H9 (cell line): ENCODE results near the gene RMND5B. TPM values are rescaled to one million over a fixed set of nuclear protein-coding genes. Genes with fewer than 3 reads are reported as not detected.

Source experiments
- DNase-seq: peaks from one replicate; pipeline ENCODE4 v3.0.0-alpha.2; 2017
- H2AFZ ChIP-seq: one replicate; pipeline ENCODE4 v1.6.1; 2013; ENCODE audit warnings: mild to moderate bottlenecking, low read length, control low read depth, moderate library complexity
- H2AK5ac ChIP-seq: 2 replicates; pipeline ENCODE4 v1.6.1; 2013; ENCODE audit warnings: low read length, control low read depth, mixed read lengths; ENCODE audit not compliant: insufficient read length
- H2BK120ac ChIP-seq: one replicate; pipeline ENCODE4 v1.6.1; 2013; ENCODE audit warnings: low read depth, mild to moderate bottlenecking, low read length, control low read depth, inconsistent platforms; ENCODE audit not compliant: poor library complexity, severe bottlenecking
- H2BK12ac ChIP-seq: 2 replicates; pipeline ENCODE4 v1.6.1; 2013; ENCODE audit warnings: low read length, control low read depth, mixed read lengths, low read depth; ENCODE audit not compliant: insufficient read length
- H2BK15ac ChIP-seq: 2 replicates; pipeline ENCODE4 v1.6.1; 2013; ENCODE audit warnings: low read depth, low read length, control low read depth
- H2BK20ac ChIP-seq: one replicate; pipeline ENCODE4 v1.6.1; 2013; ENCODE audit warnings: low read depth, mild to moderate bottlenecking, low read length, control low read depth, inconsistent platforms; ENCODE audit not compliant: poor library complexity, severe bottlenecking
- H2BK5ac ChIP-seq: 2 replicates; pipeline ENCODE4 v1.6.1; 2013; ENCODE audit warnings: low read length, control low read depth, mixed read lengths; ENCODE audit not compliant: insufficient read length
- H3K14ac ChIP-seq: 2 replicates; pipeline ENCODE4 v1.6.1; 2013; ENCODE audit warnings: low read length, control low read depth; ENCODE audit not compliant: insufficient read depth
- H3K18ac ChIP-seq: 2 replicates; pipeline ENCODE4 v1.6.1; 2013; ENCODE audit warnings: low read depth, mild to moderate bottlenecking, mixed read lengths, low read length, control low read depth; ENCODE audit not compliant: insufficient read length
- H3K23ac ChIP-seq: 2 replicates; pipeline ENCODE4 v1.6.1; 2013; ENCODE audit warnings: low read length, control low read depth, mixed read lengths, low read depth; ENCODE audit not compliant: insufficient read length
- H3K23me2 ChIP-seq: 2 replicates; pipeline ENCODE4 v1.6.1; 2013; ENCODE audit warnings: low read depth, mild to moderate bottlenecking, mixed read lengths, low read length, control low read depth; ENCODE audit not compliant: insufficient read length, poor library complexity, severe bottlenecking
- H3K27ac ChIP-seq: 2 replicates; pipeline ENCODE4 v1.5.1; 2013; ENCODE audit warnings: low read length, control low read depth, mixed read lengths, low read depth; ENCODE audit not compliant: insufficient read length
- H3K27me3 ChIP-seq: 2 replicates; pipeline ENCODE4 v1.6.1; 2013; ENCODE audit warnings: low read length, control low read depth, inconsistent platforms; ENCODE audit not compliant: insufficient read depth
- H3K4ac ChIP-seq: 2 replicates; pipeline ENCODE4 v1.6.1; 2013; ENCODE audit warnings: low read depth, mild to moderate bottlenecking, control low read depth, inconsistent platforms, low read length, moderate library complexity
- H3K4me1 ChIP-seq: 2 replicates; pipeline ENCODE4 v1.6.1; 2013; ENCODE audit warnings: low read length, control low read depth, inconsistent platforms; ENCODE audit not compliant: insufficient read depth
- H3K4me2 ChIP-seq: 2 replicates; pipeline ENCODE4 v1.6.1; 2013; ENCODE audit warnings: low read length, control low read depth, mixed read lengths; ENCODE audit not compliant: insufficient read length, insufficient read depth
- H3K56ac ChIP-seq: 2 replicates; pipeline ENCODE4 v1.6.1; 2013; ENCODE audit warnings: low read depth, mild to moderate bottlenecking, mixed read lengths, low read length, control low read depth; ENCODE audit not compliant: insufficient read length
- H3K79me1 ChIP-seq: 2 replicates; pipeline ENCODE4 v1.6.1; 2013; ENCODE audit warnings: low read depth, mild to moderate bottlenecking, moderate library complexity, low read length, control low read depth, inconsistent platforms; ENCODE audit not compliant: insufficient read depth, poor library complexity, severe bottlenecking
- H3K79me2 ChIP-seq: 2 replicates; pipeline ENCODE4 v1.6.1; 2013; ENCODE audit warnings: low read length, control low read depth, inconsistent platforms; ENCODE audit not compliant: insufficient read depth
- H3K9ac ChIP-seq: 2 replicates; pipeline ENCODE4 v1.6.1; 2013; ENCODE audit warnings: low read length, control low read depth, mixed read lengths; ENCODE audit not compliant: insufficient read length; ENCODE audit errors: extremely low read depth
- H3K9me3 ChIP-seq: one replicate; pipeline ENCODE4 v1.6.1; 2013; ENCODE audit warnings: low read depth, low read length, inconsistent platforms; ENCODE audit not compliant: control insufficient read depth
- H3T11ph ChIP-seq: one replicate; pipeline ENCODE4 v1.6.1; 2013; ENCODE audit warnings: mild to moderate bottlenecking, low read length, control low read depth, inconsistent platforms
- H4K20me1 ChIP-seq: one replicate; pipeline ENCODE4 v1.6.1; 2013; ENCODE audit not compliant: control insufficient read depth, insufficient read length, insufficient read depth
- H4K5ac ChIP-seq: 2 replicates; pipeline ENCODE4 v1.6.1; 2013; ENCODE audit warnings: low read depth, mild to moderate bottlenecking, mixed read lengths, low read length, control low read depth; ENCODE audit not compliant: insufficient read length
- H4K8ac ChIP-seq: replicated peaks from 2 replicates; pipeline ENCODE4 v1.6.1; 2013; ENCODE audit warnings: low read length, control low read depth, mixed read lengths, low read depth; ENCODE audit not compliant: insufficient read length
- H4K91ac ChIP-seq: 2 replicates; pipeline ENCODE4 v1.6.1; 2013; ENCODE audit warnings: low read depth, mild to moderate bottlenecking, moderate library complexity, mixed read lengths, low read length, control low read depth; ENCODE audit not compliant: insufficient read length
- H3K27ac Mint-ChIP-seq, 3 experiments: 2 replicates in 2 of 3; 3 replicates in 1 of 3; pipeline ENCODE4 v1.8.0; 2020 to 2021; ENCODE audit warnings: mixed read lengths in 3 of 3, mild to moderate bottlenecking in 1 of 3, moderate library complexity in 1 of 3
- H3K27me3 Mint-ChIP-seq: 2 replicates; pipeline ENCODE4 v1.8.0; 2021; ENCODE audit warnings: low read depth, mild to moderate bottlenecking, moderate library complexity, mixed read lengths
- H3K36me3 Mint-ChIP-seq, 3 experiments: 2 replicates in 2 of 3; 3 replicates in 1 of 3; pipeline ENCODE4 v1.8.0; 2020 to 2021; ENCODE audit warnings: low read depth in 3 of 3, mixed read lengths in 3 of 3; ENCODE audit not compliant: insufficient read depth in 1 of 3
- H3K4me1 Mint-ChIP-seq, 2 experiments: 2 replicates each; pipeline ENCODE4 v1.8.0; 2020; ENCODE audit warnings: mixed read lengths in 2 of 2
- H3K4me3 Mint-ChIP-seq, 2 experiments: 2 replicates in 1 of 2; 3 replicates in 1 of 2; pipeline ENCODE4 v1.8.0; 2020 to 2021; ENCODE audit warnings: mild to moderate bottlenecking in 2 of 2, mixed read lengths in 2 of 2, moderate library complexity in 1 of 2
- H3K9me3 Mint-ChIP-seq, 2 experiments: 2 replicates in 1 of 2; 3 replicates in 1 of 2; pipeline ENCODE4 v1.8.0; 2020; ENCODE audit warnings: mild to moderate bottlenecking in 2 of 2, mixed read lengths in 2 of 2, moderate library complexity in 1 of 2
- WGBS: extraction: QIAGEN DNeasy Blood & Tissue Kit; methylation state at CpG from one replicate; pipeline ENCODE4 v1.1.7; 2013; ENCODE audit warnings: missing lambda C conversion rate, low lambda C conversion rate, mixed read lengths; ENCODE audit not compliant: insufficient read length; ENCODE audit errors: extremely low coverage; 5-methylcytosine and 5-hydroxymethylcytosine counted together
- total RNA-seq: library from RNA; stranded (reverse); gene quantifications from 2 replicates; pipeline ENCODE4 v1.2.1, GENCODE V29; 2021
- TF ChIP-seq, protein P1 (sequence below): fragments of 200-600 bp; sonication (generic); conservative IDR thresholded peaks from 3 replicates; pipeline ENCODE4 v1.8.0; 2021; ENCODE audit warnings: antibody characterized with exemption, mild to moderate bottlenecking

Gene RMND5B
- total RNA-seq, 1 experiment from 2014 or later, result 86.4 TPM

DNA sequence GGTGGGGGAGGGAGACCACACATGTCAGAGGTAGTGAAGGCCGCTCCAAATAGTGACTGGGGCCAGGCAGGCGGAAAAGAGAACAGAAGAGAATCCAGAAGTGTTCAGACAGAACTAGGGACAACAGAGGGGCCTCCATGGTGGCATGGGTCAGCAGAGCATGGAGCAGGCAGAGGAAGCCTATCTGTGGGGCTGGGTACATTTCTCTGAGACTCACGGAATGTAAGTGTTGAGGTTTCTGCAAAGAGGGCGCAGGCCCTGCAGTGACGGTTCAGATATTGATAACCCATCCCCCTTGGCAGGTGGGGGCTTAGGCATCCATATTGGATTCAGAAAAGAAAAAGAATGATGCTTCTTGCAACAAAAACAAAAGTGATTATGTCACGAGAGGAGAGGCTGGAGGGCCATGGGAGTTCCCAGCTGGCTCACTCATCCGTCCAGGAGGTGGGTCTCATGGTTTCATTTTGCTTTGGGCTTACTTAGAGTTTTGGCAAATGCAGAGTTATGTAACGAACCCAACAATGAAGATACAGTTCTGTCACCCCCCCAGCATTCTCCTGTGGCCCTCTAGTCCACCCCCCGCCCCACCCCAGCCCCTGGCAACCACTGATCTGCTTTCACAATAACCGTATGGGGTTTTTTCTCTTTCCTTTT, 5.4 kb upstream of the RMND5B start:
- TF ChIP-seq, protein P1, sequence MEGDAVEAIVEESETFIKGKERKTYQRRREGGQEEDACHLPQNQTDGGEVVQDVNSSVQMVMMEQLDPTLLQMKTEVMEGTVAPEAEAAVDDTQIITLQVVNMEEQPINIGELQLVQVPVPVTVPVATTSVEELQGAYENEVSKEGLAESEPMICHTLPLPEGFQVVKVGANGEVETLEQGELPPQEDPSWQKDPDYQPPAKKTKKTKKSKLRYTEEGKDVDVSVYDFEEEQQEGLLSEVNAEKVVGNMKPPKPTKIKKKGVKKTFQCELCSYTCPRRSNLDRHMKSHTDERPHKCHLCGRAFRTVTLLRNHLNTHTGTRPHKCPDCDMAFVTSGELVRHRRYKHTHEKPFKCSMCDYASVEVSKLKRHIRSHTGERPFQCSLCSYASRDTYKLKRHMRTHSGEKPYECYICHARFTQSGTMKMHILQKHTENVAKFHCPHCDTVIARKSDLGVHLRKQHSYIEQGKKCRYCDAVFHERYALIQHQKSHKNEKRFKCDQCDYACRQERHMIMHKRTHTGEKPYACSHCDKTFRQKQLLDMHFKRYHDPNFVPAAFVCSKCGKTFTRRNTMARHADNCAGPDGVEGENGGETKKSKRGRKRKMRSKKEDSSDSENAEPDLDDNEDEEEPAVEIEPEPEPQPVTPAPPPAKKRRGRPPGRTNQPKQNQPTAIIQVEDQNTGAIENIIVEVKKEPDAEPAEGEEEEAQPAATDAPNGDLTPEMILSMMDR, result no peak
- Histone ChIP-seq H3K4me2 (no peak overlapping the region), H3K56ac (no peak overlapping the region), H4K20me1 (no peaks in the 10 kb centered on the region), H3K27ac (peak overlapping the region; percentile 63), H3K23ac (no peak overlapping the region), H3K79me2 (no peaks in the 10 kb centered on the region), H3K9me3 (no peaks in the 10 kb centered on the region), H3K27me3 (no peaks in the 10 kb centered on the region), H3K4me1 (peaks cover 4% of the 10 kb centered on the region; the same call in 1 of the 2 replicates), H2BK15ac (no peak overlapping the region), H2BK5ac (no peak overlapping the region), H2BK20ac (no peak overlapping the region), H3T11ph (no peak overlapping the region), H4K8ac (no peak overlapping the region), H2BK120ac (no peak overlapping the region), H3K79me1 (no peaks in the 10 kb centered on the region), H4K91ac (peak overlapping the region; percentile 10), H3K23me2 (peaks cover 2% of the 10 kb centered on the region), H3K14ac (no peak overlapping the region), H3K18ac (no peak overlapping the region), H2BK12ac (no peak overlapping the region), H3K4ac (no peak overlapping the region; the same call in 1 of the 2 replicates), H3K9ac (no peak overlapping the region), H4K5ac (no peak overlapping the region), H2AFZ (no peak overlapping the region), H2AK5ac (no peak overlapping the region)
- H3K9me3 Mint-ChIP-seq, result no peaks in the 10 kb centered on the region
- H3K4me3 Mint-ChIP-seq, result peak overlapping the region in 1 of 2 experiments; percentile 22; a peak in 1 of 5 replicates
- peaks cover 8 to 42% (median 18%) of the 10 kb centered on the region in 3 experiments; a peak in 6 of 7 replicates for H3K36me3 Mint-ChIP-seq
- peak overlapping the region; percentile 93 to 99 (median 98) for H3K27ac Mint-ChIP-seq
- H3K4me1 Mint-ChIP-seq, result peaks cover 51 to 63% of the 10 kb centered on the region in 2 experiments
- DNase-seq, result no peak
- H3K27me3 Mint-ChIP-seq, result no peaks in the 10 kb centered on the region
- WGBS, result no CpG with 5 or more reads among the region's 10 CpGs
